Measurements from ENCODE around the gene VTA1. TPM values are rescaled to one million over a fixed set of nuclear protein-coding genes. Genes with fewer than 3 reads are reported as not detected.

VTA1 gene
- total RNA-seq = 53.1 and 57.6 TPM in 2 replicates

DNA sequence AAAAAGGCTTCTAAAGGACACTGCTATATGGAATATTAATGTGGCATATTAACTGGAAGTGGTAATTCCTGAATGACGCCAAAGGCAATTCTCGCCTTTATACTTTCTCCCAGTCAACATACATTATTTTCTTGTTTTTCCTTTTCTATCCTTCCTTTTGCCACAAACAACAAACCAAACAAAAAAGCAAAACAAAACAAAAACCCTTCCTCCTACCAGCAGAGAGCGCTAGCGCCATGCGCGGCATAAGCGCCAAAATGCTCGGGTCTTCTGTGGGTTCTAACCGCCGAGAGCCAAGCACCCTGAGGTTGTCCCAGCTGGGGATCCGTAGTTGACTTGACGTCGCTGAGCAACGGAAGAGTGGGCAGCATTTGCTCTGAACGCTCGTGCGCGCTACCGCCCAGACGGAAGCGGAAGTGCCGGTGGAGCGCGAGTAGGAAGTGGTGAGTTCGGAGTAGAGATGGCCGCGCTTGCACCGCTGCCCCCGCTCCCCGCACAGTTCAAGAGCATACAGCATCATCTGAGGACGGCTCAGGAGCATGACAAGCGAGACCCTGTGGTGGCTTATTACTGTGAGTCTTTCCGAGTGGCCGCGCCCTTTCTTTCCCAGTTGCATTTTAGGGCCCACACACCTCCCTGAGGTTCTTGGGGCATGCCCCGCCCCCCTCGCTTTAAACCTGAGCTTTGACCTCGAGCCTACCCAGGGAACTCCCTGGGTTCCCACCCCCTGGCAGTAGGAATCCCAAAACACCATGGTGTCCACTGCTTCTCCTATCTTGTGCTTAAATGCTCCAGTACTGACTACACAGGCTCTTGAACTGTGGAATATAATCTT lies at the start of gene VTA1, which contains the start of gene NMBR:
Gene VTA1 (plus strand): TSS at position 436 of the 835 bp plus-strand sequence. CDS start 25 bp downstream, at position 461.
Gene NMBR (minus strand): TSS at position 295 of the 835 bp plus-strand sequence. CDS start 58,464 bp downstream, outside the sequence.

GRCh38 chr6:142132625-142133024 lies 14.4 kb upstream of the VTA1 start, which contains the start of gene GJE1:
GJE1 (plus strand) TSS chr6:142132925; CDS start chr6:142133159, 234 bp downstream.

Other genes with a start within 250 kb of the VTA1 start
- not detected in 2 replicates for gene GJE1, start 14.3 kb upstream of the VTA1 start, total RNA-seq
- 0.07 TPM in 2 replicates for gene NMBR, start 141 bp upstream of the VTA1 start, total RNA-seq
- 0.33 and 2.1 TPM in 2 replicates for gene ADGRG6, start 154.7 kb downstream of the VTA1 start, total RNA-seq

Measured in smooth muscle cell of the pulmonary artery (primary cell).